Fibroblast of villous mesenchyme (primary cell): ENCODE results near the gene SLC16A7. TPM values are rescaled to one million over a fixed set of nuclear protein-coding genes. Genes with fewer than 3 reads are reported as not detected.
"Not testable (repeated sequence)": the region's sequence is repeated elsewhere in the genome, so short reads cannot be mapped to it uniquely, and the experiment has no call there.

Experiments
- DNase-seq: peaks from one replicate; pipeline ENCODE4 v3.0.0-alpha.2; 2010; ENCODE audit warnings: low read depth
- H3K4me3 ChIP-seq: 2 replicates; pipeline ENCODE4 v1.5.1; 2011; ENCODE audit warnings: low read depth, mild to moderate bottlenecking, low read length
- CTCF ChIP-seq: IDR thresholded peaks from 2 replicates; pipeline ENCODE4 v1.5.1; 2012; ENCODE audit warnings: low read depth, mild to moderate bottlenecking, low read length; ENCODE audit not compliant: insufficient read depth
- total RNA-seq: library from RNA; depleted of rRNA; stranded (reverse); fragments of >200 nt; gene quantifications from 2 replicates; pipeline ENCODE4 v1.2.3, GENCODE V29; 2012

The SLC16A7 gene
- total RNA-seq, 1 donor: 32.0 TPM

GRCh38 chr12:59594943-59595500 is 807 bp upstream of the SLC16A7 start:
- no peak for TF ChIP-seq CTCF
- no peak for DNase-seq
- H3K4me3 ChIP-seq: peak overlapping the region; percentile 61

GRCh38 chr12:59595565-59595882 is 305 bp upstream of the SLC16A7 start:
- H3K4me3 ChIP-seq: peak overlapping the region; percentile 61
- DNase-seq: no peak
- no peak for TF ChIP-seq CTCF

- peak overlapping the region; percentile 61 for H3K4me3 ChIP-seq
- DNase-seq: peak; percentile 91
- TF ChIP-seq CTCF: no peak
Measured at GRCh38 chr12:59597385-59597781, 1.6 kb downstream of the SLC16A7 start.

- no peak overlapping the region for H3K4me3 ChIP-seq
- DNase-seq: peak; percentile 49
- no peak for TF ChIP-seq CTCF
Measured at GRCh38 chr12:59600171-59600570, 4.3 kb downstream of the SLC16A7 start.

- no peak for DNase-seq
- H3K4me3 ChIP-seq: no peak overlapping the region
- no peak for TF ChIP-seq CTCF
Measured at GRCh38 chr12:59603754-59604153, 7.9 kb downstream of the SLC16A7 start.

GRCh38 chr12:59612823-59613434 is 17.1 kb downstream of the SLC16A7 start:
- not testable (repeated sequence) for H3K4me3 ChIP-seq, DNase-seq

- no peak for DNase-seq
- no peak overlapping the region for H3K4me3 ChIP-seq
- TF ChIP-seq CTCF: no peak
Measured at GRCh38 chr12:59615392-59616165, 19.8 kb downstream of the SLC16A7 start.
